Left lobe of liver (tissue), 2 donors: ENCODE data around the gene ZNF408. TPM values are rescaled to one million over a fixed set of nuclear protein-coding genes. Genes with fewer than 3 reads are reported as not detected.

Source experiments
- ATAC-seq: fragments of 200-7000 bp; cut with Tn5 transposase; one replicate; pipeline ENCODE4 v1.9.1; 2020; ENCODE audit warnings: mild to moderate bottlenecking, moderate library complexity
- DNase-seq: peaks from one replicate; pipeline ENCODE4 v3.0.0-alpha.2; 2020; ENCODE audit warnings: low spot score
- total RNA-seq: library from RNA; stranded (reverse); gene quantifications from one replicate; pipeline ENCODE4 v1.2.1, GENCODE V29; 2021
- donor health status: DM: no; HTN: no; CAD: no; lungs with moderate emphysema.
- donor health status: DM: no; HTN: yes; CAD: no.

The ZNF408 gene
- total RNA-seq, 1 donor from 2014 or later, result 9.4 TPM

DNA sequence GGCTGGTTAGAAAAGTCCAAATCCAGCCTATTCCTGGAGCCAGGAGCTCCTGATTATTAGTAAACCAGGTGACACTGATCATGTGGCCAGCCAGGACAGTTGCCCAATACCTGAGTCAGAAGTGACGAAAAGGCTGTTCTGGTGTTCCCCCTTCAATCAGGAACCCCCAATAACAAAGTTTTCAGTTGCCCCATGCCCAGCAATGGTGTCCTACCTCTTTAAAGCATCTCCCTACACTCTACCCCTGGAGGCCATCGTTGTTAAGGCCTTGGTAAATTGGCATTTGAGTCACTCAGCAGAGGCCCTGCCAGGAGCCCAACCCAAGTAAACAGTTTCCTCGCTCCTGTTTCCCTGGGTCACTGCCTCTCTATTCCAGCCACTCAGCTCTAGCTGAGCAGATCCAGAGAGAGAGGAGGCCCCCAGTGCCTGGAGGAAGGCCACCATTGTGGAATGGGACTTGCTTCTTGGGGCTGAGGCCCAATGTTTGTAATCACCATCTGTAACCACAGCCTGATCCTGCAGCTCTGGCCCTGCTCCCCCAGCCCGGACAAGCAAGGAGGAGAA, 25.5 kb upstream of the ZNF408 start:
- DNase-seq (peak; percentile 85), ATAC-seq (peak; percentile 80)

GRCh38 chr11:46675949-46676348, 24.9 kb upstream of the ZNF408 start:
- ATAC-seq (no peak), DNase-seq (no peak)

GRCh38 chr11:46676436-46677158, 24.2 kb upstream of the ZNF408 start:
- DNase-seq (no peak), ATAC-seq (no peak)

DNA sequence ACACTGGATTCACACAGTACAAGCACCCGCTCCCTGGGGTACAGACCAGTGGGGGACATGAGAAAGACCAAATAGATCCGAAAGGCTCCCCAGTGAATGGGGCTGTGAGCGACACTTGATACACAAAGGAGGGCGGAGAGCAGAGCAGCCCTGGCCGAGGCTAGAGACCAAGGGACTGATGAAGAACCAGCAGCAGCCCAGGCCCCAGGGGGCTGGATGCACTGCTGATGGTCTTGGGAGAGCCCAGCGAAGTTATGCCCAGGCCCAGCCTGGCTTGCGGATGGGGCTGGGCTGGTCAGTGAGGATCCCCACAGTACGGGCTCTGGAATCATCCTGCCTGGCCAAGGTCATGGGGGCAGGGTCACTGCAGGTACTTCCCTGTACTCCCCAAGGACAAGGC, 23.7 kb upstream of the ZNF408 start:
- no peak for ATAC-seq
- no peak for DNase-seq

- DNase-seq, result no peak
- ATAC-seq, result no peak
Observed at GRCh38 chr11:46677991-46678740, 22.7 kb upstream of the ZNF408 start.

GRCh38 chr11:46678741-46679130, 22.1 kb upstream of the ZNF408 start:
- DNase-seq, result no peak

GRCh38 chr11:46679241-46680163, 21.3 kb upstream of the ZNF408 start:
- ATAC-seq (no peak), DNase-seq (no peak)

More at GRCh38 chr11:46678741-46679130, 22.1 kb upstream of the ZNF408 start:
- no peak for ATAC-seq

DNA sequence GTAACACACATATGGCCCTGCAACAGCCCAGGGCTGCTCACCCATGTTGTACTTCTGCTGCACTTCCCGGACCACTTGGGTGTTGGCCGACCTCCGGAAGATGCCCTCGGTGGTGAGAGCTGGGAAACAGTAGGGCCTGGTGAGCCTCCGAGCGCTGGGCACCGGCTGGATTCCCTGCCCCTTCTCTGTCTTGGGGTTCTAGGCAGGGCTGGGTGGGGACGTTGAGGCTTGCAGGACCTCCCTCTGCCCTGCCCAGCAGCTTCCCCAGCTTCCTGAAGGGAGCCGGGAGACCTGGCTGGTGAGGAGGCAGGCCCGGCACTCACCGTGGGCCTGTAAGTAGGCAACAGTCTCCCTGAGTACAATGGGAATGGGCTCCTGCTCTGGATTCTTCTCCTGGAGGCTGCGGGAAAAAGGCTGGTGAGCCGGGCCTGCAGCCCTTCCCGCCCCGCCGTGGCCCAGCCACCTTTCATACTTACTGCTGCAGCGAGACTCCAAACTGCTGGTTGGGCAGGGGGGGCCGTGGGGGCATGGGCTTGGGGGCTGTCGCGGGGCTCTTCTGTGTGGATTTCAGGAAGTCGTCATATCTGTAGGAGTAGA, 20.6 kb upstream of the ZNF408 start:
- DNase-seq, result no peak
- ATAC-seq, result no peak

DNA sequence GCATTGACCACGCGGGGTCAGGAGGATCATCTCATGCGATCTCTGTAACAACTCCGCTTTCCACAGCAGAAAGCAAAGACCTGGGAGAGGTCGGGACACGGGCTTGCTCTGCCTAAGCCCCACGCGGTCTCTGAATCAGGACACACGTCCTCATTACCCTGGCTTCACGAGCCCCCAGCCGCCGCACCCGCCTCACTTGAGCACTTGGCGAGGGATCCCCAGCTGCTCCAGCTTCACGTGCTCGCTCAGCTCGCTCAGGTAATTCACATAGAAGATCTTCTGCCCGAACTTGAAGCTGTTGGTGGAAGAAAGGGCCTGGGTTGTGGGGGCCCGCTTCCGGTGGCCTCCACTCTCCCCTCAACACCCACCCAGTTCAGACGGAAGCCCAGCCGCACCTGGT, 20.0 kb upstream of the ZNF408 start:
- ATAC-seq (no peak), DNase-seq (no peak)

DNA sequence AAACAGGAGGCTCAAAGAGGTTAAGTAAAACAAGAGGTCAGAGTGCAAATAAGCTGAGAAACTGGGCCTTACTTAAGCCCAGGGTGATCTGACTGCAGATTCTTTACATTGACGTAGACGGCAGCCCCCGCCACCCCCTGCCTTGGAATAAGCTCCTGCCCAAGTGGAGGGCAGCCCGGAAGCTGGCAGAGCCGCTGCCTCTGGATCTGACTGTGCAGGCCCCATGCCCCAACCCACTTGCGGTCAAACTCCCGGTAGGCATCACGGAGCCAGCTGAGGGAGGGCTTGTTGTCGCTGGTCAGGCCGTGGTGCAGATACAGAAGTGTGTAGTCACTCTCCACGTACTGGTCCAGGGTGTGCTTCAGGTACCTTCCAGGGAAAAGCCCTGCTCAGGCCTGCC, 19.0 kb upstream of the ZNF408 start:
- DNase-seq, result no peak
- ATAC-seq, result no peak

- ATAC-seq (no peak), DNase-seq (no peak)
Observed at GRCh38 chr11:46682773-46683752, 17.8 kb upstream of the ZNF408 start.

DNA sequence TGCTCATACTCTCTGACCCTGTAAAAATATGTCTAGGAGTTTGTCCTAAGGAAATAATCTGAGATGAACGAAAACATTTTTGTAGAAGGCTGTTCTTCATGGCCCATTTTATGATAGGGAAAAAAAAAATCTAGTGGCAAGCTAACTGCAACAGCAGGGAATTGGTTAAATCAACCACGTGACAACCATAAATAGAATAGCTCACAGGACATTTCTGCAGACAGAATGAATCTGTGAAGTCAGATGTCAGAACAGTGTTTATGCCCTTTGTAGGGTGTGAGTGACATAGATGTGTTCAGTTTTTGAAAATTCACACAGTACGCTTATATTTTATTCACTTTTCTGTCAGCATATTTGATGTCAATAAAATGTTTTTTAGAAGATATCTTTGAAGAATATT, 16.5 kb upstream of the ZNF408 start:
- ATAC-seq (no peak), DNase-seq (no peak)

DNA sequence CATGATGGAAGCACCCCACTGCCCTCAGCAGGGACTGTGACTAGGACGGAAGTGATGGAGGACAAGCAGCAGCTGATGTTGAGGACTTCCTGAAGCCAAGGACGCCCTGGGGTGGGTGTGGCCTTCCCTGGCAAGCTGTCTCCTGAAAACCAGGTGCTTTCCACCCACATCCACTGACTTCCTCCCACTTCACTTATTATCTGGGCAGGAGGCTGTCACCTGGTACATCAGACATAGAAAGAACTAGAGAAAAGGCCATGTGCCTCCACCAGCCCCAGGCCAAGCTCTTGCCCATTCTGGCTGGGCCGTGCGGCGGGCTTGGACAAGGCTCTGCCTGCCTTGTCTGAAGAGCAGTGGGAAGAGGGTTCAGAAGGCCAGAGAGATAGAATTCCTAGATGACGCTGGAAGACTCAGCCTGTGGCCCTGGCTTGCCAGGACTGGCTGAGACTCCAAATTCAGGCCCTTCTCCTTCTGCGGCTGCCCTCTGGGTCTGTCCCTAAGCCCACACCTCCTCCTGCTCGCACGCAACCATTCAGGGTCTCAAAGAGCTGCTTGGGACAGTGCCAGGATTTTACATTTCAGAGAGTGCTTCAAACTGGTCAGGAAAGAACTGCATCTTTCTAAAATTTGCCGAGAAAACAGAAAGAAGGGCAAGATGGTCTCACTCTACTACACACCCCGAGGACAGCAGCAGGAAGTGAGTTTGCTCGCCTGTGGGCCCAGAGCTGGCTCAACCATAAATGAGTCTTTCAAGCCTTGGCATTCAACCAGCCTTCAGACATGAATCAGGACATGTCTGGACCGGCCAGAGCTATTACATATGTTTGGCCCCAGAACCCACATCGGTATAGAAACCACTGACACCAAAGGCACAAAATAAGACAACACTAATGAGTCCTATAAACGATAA, 13.7 kb upstream of the ZNF408 start:
- peak; percentile 23 for ATAC-seq
- no peak for DNase-seq

DNA sequence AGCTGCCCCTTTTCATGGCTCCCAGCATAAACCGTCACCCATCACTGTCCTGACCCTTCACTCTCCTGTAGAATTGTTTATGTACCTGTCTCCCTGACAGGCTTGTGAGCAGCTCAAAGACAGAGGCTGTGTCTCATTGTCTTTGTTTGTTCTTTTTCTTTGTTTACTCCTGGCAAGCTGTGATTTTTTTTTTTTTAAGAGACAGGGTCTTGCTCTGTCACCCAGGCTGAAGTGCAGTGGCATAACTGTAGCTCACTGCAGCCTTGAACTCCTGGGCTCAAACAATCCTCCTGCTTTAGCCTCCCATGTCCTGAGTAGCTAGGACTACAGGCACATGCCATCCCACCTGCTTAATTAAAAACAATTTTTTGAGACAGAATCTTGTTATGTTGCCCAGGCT, 10.1 kb upstream of the ZNF408 start:
- no peak for DNase-seq

GRCh38 chr11:46692450-46692849, 8.4 kb upstream of the ZNF408 start:
- ATAC-seq, result no peak
- no peak for DNase-seq

More for the DNA sequence above, 10.1 kb upstream of the ZNF408 start:
- no peak for ATAC-seq

DNA sequence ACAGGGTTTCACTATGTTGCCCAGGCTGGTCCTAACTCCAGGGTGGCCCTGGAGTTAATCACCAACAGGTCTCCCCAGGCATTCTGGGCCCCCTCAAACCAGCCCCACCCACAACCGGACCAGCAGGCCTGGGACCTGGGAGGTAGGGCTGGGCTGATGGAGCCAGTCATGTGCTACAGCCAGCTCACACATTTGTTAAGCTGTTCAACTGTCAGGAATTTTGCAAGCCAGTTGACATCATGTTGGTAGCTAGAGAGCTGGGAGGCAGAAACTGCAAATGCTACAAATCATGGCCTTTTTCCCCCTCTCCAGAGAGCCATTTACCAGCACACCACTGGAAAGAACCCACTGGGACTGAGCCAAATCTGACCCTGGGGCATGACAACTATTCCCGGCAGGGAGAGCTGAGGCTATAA, 7.2 kb upstream of the ZNF408 start:
- ATAC-seq, result no peak
- no peak for DNase-seq

- ATAC-seq (no peak), DNase-seq (no peak)
Observed at GRCh38 chr11:46694072-46694471, 6.8 kb upstream of the ZNF408 start.

DNA sequence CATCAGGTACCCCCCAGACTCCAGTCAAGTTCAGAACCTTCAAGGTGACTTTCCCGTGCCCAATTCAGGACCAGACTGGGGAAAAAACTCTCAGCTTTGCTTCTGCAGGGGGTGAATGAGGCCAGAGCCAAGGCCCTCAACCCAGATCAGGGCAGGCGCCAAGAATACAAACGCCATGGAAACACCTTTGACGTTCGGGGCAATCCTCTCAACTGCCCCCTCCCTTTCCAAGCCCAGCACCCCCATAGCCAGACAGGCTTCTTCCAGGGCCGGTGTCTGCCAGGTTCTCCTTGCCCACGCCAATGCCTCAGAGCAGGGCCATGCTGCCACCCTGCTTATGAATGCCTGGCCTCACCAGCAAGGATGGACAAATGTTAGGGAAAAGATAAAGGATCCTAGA, 6.2 kb upstream of the ZNF408 start:
- ATAC-seq, result no peak
- DNase-seq, result no peak
